ENCODE measurements around the gene ZBTB16. TPM values are rescaled to one million over a fixed set of nuclear protein-coding genes. Genes with fewer than 3 reads are reported as not detected.

The ZBTB16 gene
- total and polyA plus RNA-seq, 2 experiments from 2014 or later: 0.29 to 1.4 TPM

DNA sequence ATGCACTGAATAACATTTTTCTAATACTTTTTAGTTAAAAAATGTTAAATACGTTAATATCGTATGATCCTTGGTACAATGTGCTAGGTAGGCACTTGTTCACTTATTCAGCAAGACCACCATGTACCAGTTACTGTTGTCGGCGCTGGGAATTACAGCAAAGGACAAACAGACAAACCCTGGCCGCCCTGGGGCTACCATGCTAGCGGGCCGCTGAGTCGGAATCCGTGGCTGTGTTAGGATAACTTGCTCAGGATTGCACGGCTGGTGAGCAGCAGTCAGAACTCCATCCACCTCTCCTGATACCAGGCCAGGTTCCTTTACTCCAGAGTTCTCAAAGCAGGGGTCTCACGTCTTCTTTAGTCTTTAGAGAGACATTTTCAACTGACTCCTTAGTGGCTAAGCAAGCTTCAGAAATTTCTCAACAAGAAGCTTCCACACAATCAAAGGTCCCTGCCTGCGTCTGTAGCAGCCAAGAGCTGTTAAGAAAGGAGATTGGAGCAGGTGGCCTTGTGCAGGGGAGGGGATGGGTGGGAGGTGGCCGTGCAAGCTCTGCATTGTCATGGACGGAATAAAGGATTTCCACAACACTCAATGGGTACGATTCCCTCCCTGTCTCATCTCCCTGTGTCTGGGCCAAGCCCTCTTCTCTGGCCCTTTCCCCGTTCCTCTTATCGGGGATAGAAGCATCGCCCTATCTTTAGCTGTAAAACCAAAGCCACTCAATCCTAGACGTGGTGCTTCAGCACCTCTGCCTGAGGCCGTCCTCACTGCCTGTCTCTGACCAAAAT is 196.9 kb downstream of the ZBTB16 start (continued):
- TF ChIP-seq, protein P1, sequence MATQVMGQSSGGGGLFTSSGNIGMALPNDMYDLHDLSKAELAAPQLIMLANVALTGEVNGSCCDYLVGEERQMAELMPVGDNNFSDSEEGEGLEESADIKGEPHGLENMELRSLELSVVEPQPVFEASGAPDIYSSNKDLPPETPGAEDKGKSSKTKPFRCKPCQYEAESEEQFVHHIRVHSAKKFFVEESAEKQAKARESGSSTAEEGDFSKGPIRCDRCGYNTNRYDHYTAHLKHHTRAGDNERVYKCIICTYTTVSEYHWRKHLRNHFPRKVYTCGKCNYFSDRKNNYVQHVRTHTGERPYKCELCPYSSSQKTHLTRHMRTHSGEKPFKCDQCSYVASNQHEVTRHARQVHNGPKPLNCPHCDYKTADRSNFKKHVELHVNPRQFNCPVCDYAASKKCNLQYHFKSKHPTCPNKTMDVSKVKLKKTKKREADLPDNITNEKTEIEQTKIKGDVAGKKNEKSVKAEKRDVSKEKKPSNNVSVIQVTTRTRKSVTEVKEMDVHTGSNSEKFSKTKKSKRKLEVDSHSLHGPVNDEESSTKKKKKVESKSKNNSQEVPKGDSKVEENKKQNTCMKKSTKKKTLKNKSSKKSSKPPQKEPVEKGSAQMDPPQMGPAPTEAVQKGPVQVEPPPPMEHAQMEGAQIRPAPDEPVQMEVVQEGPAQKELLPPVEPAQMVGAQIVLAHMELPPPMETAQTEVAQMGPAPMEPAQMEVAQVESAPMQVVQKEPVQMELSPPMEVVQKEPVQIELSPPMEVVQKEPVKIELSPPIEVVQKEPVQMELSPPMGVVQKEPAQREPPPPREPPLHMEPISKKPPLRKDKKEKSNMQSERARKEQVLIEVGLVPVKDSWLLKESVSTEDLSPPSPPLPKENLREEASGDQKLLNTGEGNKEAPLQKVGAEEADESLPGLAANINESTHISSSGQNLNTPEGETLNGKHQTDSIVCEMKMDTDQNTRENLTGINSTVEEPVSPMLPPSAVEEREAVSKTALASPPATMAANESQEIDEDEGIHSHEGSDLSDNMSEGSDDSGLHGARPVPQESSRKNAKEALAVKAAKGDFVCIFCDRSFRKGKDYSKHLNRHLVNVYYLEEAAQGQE (IDR thresholded peaks at IDR 0.05; ENCODE audit: unreplicated experiment): no peak

DNA sequence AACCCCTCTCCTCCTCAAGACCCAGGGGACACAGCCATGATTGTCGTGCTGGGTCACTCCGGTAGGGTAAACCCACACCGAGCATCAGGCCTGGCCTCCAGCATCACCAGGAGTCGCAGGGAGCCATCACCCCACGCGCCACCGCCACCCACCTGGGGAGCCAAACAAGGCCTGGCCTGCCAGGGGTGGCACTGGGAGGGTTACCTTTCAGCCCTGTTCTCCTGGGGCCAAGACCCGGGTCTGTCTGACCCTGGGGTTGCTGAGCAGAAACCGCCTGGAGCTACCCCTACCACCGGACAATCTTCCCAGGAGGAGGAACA is 197.4 kb downstream of the ZBTB16 start:
- ATAC-seq (no peak), DNase-seq (ENCODE audit: low spot score) (no peak)
- H3K9me2 ChIP-seq (ENCODE audit: insufficient read depth): no peaks in the 10 kb centered on the region
- no peaks in the 10 kb centered on the region for H3K36me3 ChIP-seq (ENCODE audit: insufficient read depth)
- H3K9me3 Mint-ChIP-seq: no peaks in the 10 kb centered on the region
- H3K27me3 ChIP-seq (ENCODE audit: insufficient read depth): no peaks in the 10 kb centered on the region
- peaks cover 9% of the 10 kb centered on the region for H3K27me3 Mint-ChIP-seq (ENCODE audit: insufficient read depth, low read depth, poor library complexity)
- H3K79me2 ChIP-seq (replicated peaks; ENCODE audit: insufficient read depth): no peaks in the 10 kb centered on the region
- H3K27ac Mint-ChIP-seq: no peak overlapping the region
- H2AFZ ChIP-seq: no peak overlapping the region
- H3K27ac ChIP-seq (ENCODE audit: low read depth): no peak overlapping the region
- no peaks in the 10 kb centered on the region for H3F3A ChIP-seq (replicated peaks; ENCODE audit: low read depth)
- no peaks in the 10 kb centered on the region for H4K20me1 ChIP-seq (replicated peaks; ENCODE audit: insufficient read depth)
- H3K4me1 Mint-ChIP-seq: peaks cover 32% of the 10 kb centered on the region
- no peak overlapping the region for H3K4me3 ChIP-seq
- H3K4me3 Mint-ChIP-seq: no peak overlapping the region
- no peak for TF ChIP-seq JUNB (IDR thresholded peaks at IDR 0.05; ENCODE audit: unreplicated experiment)
- TF ChIP-seq, protein P2, sequence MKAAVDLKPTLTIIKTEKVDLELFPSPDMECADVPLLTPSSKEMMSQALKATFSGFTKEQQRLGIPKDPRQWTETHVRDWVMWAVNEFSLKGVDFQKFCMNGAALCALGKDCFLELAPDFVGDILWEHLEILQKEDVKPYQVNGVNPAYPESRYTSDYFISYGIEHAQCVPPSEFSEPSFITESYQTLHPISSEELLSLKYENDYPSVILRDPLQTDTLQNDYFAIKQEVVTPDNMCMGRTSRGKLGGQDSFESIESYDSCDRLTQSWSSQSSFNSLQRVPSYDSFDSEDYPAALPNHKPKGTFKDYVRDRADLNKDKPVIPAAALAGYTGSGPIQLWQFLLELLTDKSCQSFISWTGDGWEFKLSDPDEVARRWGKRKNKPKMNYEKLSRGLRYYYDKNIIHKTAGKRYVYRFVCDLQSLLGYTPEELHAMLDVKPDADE (IDR thresholded peaks at IDR 0.05): no peak
- TF ChIP-seq ZNF114 (CRISPR knock-in tag; IDR thresholded peaks at IDR 0.05): no peak
- TF ChIP-seq STAT1 (IDR thresholded peaks at IDR 0.05; ENCODE audit: unreplicated experiment): no peak
- TF ChIP-seq CREB1 (CRISPR knock-in tag; IDR thresholded peaks at IDR 0.05; ENCODE audit: low read depth): no peak
- TF ChIP-seq EZH2 (IDR thresholded peaks at IDR 0.05; ENCODE audit: low read depth, unreplicated experiment): no peak
- TF ChIP-seq, protein P1 (IDR thresholded peaks at IDR 0.05; ENCODE audit: unreplicated experiment): no peak
- TF ChIP-seq, protein P3, sequence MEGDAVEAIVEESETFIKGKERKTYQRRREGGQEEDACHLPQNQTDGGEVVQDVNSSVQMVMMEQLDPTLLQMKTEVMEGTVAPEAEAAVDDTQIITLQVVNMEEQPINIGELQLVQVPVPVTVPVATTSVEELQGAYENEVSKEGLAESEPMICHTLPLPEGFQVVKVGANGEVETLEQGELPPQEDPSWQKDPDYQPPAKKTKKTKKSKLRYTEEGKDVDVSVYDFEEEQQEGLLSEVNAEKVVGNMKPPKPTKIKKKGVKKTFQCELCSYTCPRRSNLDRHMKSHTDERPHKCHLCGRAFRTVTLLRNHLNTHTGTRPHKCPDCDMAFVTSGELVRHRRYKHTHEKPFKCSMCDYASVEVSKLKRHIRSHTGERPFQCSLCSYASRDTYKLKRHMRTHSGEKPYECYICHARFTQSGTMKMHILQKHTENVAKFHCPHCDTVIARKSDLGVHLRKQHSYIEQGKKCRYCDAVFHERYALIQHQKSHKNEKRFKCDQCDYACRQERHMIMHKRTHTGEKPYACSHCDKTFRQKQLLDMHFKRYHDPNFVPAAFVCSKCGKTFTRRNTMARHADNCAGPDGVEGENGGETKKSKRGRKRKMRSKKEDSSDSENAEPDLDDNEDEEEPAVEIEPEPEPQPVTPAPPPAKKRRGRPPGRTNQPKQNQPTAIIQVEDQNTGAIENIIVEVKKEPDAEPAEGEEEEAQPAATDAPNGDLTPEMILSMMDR (conservative IDR thresholded peaks at IDR 0.05; ENCODE audit: low read depth in 2 of 2): no peak
- no peak for TF ChIP-seq POLR2AphosphoS5 (IDR thresholded peaks at IDR 0.05; ENCODE audit: low read depth)
- no peak overlapping the region for H3K4me2 ChIP-seq
- no peaks in the 10 kb centered on the region for H3K36me3 Mint-ChIP-seq (ENCODE audit: low read depth)
- H3K4me1 ChIP-seq (ENCODE audit: insufficient read depth): peaks cover 17% of the 10 kb centered on the region

Measured in GM23338 (cell line).